Fibroblast of skin of scalp (primary cell): Measurements from ENCODE around the gene RAB2B. TPM values are rescaled to one million over a fixed set of nuclear protein-coding genes. Genes with fewer than 3 reads are reported as not detected.

Experiments
- DNase-seq: peaks from one replicate; pipeline ENCODE4 v3.0.0-alpha.2; 2013
- polyA plus RNA-seq, 2 experiments: library from polyadenylated mRNA; unstranded; fragments of 120-200 nt; gene quantifications; one replicate each; pipeline ENCODE4 v1.2.1, GENCODE V29; 2013; ENCODE audit not compliant: insufficient read length in 2 of 2

RAB2B gene
- polyA plus RNA-seq (2013, experiment 1 of 2; ENCODE audit: insufficient read length) = 22.6 TPM
- 20.0 TPM for polyA plus RNA-seq (2013, experiment 2 of 2; ENCODE audit: insufficient read length)

DNA sequence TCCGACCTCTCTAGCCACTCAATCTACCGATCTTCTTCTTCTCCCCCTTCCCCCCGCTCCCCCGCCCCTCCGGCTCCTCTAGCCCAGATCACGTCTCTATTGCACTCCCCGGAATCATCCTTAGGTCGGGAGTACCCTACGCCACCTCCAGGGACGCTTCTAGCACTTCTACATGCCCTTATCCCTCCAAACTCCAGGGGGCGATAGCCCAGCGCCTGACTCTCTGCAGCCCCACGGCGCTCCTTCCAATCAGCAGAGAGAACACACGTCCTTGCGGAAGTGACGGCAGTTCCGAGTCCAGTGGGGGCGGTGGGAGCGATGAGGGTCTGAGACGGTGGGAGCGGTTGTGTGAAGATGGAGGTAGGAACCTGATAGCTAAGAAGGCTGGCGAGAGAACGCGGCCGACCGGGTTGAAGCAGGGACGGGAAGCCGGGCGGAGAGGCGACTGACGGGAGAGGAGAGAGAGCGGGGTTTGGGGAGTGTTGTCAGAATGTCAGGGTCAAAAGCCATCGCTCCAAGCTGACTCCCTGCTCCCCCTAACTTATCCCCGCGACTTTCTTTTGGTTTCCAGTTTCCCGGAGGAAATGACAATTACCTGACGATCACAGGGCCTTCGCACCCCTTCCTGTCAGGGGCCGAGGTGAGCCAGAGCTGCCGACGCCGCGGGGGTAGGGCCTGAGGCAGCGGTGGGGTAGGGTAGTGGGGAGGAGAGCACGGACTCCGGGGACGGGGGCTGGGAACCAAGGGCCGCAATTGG lies at the start of gene RAB2B, which contains the start of gene TOX4:
Gene RAB2B, minus strand, starts transcription at position 35 of the 757 bp plus-strand sequence. CDS start 87 bp downstream, outside the sequence.
Gene TOX4, plus strand, starts transcription at position 271 of the 757 bp plus-strand sequence. Its CDS starts 84 bp downstream, at position 355.
- DNase-seq = peak; percentile 99

DNA sequence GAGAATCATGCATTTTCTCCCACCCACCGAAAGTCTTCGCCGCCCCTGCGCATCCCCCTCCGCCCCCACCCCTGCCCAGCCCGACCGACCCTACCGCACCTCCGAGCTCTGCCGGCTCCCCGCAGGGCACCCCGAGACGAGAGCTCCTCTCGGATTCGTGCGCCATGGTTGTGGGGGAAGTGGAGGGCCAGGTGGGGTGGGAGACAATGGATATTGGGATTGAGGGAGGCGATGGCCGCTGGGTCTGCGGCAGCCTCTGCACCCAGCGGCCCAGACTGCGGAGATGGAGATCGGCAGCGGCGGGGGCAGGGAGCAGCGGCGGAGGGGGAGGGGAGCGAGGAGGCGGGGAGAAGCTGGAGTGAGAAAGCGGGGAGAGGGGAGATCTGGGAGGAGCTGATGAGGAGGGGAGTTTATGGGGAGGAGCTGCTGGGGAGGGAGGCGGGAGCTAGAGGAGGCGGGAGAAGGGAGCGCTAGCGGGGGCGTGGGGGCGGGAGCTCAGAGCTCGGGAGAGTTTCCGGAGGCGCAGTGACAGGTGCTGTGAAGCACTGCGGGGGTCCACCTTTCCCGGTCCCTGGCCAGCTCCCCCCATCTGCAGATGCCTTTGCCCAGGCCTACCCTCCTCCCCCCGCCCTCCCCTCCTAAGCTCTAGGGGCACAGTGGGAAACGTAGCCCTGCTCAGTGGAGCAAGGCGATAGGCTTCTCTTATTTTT lies 49.4 kb upstream of the RAB2B start, which contains the start of gene SALL2:
Gene SALL2, minus strand, starts transcription at position 385 of the 710 bp plus-strand sequence. Its CDS starts 219 bp downstream, at position 166.
- peak; percentile 71 for DNase-seq

DNA sequence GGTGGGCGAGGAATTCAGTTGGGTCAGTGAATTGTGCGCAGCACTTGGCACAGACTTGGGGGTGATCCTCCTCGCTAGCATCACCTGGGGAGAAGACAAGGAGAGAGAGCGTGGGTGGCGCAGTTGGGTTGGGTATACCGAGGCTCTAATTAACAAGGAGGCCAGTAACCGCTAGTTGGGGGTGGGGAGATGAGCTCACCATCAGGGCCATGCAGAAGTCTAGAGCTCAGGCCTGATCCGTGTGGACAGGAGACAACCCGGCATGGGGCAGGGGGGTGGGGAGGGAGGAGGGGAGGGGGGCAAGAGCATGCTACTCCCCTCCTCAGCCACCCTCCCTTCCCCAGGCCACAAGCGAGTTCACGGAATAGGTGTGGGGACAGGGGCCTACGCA lies 48.8 kb upstream of the RAB2B start:
- DNase-seq = peak; percentile 12

DNA sequence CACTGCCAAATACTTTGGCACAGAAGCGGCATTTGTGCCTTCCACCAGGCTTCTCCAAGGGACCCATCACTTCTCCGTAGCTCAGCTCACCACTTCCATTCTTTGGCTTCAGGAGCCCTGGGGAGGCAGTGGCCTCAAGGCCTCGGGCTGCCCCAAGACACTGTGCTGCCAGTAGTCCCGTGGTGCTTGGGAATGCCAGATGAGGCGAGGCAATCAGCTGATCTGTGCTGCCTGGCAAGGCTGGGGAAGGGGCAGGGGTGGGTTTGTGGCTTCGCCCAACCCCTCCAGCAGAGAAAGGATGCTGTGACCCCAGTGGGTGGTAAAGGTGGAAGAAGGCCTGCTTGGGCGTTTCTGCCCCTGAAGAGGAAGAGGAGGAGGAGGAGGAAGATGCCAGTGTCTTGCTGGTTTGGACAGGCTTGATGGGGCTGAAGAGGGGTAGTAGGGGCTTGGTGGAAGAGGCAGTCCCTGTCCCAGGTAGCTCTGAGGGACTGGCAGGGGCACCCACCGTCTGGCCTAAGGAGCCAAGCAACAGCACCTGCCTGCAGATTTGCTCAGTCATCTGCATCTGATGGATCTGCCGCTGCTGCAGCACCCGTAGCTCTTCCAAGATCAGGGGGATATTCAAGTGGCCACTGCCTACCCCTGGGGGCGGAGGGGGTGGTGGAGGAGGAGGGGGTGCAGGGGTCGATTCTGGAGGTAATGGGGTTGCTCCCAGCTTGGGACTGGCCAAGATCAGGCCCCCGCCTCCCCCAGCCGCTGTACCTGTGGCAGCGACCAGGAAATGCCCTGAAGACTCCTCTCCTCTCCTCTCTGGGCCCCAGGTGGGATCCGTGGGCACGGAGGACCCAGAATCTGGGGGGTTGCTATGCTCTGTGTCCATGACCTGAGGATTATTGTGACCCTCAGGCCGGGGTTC lies 48.1 kb upstream of the RAB2B start:
- DNase-seq = no peak

DNA sequence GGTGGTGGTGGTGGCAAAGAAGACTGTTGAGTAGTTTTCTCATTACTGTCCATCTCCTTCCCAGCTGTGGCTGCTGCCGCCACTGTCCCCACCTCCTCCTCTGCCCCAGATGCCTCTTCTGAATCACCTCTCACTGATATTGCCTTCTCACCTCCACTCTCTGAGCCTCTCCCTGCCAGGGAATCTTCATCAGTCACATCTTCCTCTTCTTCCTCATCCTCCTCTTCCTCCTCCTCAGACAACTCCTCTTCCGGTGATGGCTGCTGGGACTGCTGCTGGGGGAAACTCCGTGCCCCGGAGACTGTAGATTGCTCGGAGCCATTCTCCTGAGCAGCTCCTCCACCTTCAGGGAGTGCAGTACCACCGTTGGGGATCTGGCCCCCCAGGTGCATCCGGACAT lies 46.4 kb upstream of the RAB2B start:
- DNase-seq = no peak

DNA sequence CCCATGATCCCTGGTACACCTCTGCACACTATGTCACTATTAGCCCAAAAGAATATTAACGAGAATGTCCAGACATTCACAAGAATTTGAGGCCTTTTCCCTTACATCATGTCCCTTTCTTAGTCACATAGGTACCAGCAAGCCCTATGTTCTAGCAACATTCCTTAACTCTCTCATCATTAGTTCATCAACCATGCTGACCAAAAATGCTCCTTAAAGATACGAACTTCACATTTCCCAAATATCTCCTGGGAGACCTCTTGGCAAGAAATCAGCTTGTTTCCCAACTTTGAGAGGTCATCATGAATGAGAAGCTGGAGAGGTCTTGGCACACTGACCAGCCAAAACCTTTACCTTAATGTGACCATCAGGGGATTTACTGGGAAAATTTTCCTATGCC lies 44.7 kb upstream of the RAB2B start:
- peak; percentile 63 for DNase-seq

DNA sequence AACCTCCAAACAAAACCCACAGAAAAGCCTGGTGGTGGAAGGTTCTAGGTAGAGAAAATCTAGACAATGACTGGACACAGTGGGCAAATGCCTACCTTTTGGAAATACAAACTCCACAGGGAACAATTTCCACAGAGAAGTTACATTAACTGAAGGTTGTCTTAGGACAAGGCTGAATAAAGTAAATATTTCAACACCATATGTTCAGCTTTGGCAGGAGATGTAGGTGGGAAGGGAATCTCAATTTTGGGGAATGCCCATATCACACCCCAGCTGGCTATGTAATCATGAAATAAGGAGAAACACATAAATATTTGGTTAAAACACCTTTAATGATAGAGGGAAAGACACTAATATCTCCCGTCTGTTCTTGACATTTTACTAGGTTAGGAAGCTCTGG lies 44.0 kb upstream of the RAB2B start:
- DNase-seq = no peak

DNA sequence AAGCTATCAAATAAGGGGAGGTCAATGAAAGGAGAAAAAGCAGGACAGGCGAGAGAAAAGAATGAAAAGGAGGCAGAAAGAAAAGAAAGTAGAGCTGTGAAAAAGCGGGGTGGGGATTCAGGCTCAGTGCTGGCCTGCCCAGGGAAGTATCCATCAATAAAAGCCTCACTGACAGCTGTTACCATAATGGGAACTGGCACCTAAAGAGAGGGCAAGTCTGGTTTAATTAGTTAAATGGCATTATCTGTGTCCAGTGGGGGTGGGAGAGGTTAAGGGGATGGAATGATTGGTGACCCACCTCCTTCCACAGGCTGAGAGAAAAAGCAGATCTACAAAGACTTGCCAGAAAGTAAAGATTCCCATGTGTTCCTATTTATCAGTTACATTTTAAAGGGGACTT lies 42.0 kb upstream of the RAB2B start:
- no peak for DNase-seq

DNA sequence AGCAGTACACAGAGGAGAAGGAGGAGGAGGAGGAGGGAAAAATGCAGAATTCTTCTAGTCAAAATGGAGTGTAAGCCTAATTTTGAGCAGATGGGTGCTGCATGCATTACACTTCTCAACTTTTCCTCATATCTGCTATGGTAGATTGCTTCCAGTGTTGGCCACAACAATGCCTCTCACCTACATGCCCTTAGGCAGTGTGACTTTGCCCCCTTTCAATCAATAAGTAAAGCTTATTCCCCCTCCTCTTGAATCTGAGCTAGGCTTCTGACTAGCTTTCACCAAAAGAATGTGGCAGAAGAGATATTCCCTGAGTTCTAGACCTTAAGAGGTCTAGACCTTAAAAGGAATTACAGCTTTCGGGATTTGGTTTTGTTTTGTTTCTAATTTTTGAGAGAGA lies 37.6 kb upstream of the RAB2B start:
- no peak for DNase-seq

DNA sequence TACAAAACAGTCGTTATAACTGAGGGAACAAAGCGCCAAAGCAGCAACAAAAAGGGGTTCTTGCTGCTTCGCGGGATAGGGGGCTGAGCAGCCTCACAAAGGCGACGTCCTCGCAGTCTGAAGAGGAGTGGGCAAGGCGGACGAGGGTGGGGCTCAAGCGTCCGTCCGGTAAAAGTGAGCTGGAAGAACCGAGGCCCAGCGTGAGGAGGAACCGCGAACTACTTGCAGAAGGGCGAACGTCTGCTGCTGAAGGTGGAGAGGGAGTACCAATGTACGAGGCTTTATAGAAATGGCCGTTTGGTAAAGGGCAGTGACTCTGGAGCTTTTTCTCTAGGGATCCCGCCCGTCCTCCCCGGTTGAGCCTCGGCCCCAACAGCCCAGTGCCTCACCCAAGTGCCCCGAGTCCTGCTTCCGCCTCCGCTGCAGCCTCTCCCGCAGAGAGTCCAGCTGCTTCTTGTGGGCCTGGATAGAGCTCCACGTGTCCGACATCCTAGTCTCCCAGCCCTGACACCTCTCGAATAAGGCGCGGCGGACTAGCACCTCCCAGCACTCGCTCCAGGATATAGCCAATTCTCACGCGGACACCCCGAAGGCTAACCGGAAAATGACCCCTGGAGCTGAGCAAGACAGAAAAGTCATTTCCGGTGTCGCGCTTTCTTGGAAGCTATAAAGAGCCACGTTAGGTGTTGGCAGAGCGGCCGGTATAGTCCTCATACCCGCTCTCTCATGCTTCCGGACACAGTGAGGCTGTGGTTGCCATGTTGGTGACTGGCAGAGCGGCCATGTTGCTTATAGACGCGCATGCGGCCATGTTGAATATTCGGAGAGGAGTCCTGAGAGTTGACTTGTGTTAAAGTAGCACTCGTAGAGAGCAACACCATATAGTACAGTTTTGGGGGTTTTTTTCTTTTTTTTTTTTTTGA lies 34.2 kb upstream of the RAB2B start, which contains the start of gene METTL3:
Gene METTL3, minus strand, starts transcription at position 606 of the 923 bp plus-strand sequence. Its CDS starts 117 bp downstream, at position 489.
- DNase-seq = peak; percentile 99

DNA sequence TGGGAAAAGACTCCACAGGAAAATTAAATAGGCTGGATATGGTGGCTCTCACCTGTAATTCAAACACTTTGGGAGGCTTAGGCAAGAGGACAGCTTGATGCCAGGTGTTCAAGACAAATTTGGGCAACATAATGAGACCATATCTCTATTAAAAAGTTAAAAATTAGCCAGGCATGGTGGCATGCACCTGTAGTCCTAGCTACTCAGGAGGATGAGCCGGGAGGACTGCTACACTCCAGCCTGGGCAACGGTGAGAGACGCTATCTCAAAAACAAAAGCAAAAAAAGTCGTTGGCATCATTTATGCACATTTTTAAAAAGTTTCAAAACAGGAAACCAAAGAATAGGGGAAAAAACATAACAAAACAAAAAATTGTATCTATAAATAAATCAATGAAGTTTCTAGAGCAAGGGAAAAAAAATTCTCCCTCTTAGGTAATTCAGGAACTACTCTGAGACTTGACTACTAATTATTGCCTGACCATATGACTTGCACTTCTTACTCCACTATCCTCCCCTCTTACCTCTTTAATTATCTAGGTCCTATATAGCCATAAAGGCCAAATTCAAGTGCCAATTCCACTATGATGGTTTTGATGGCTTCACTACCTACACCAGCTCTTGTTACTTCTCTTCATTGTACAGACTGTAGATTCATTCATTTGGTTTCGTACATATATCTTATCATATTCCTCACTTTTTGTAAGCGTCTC lies 32.8 kb upstream of the RAB2B start:
- no peak for DNase-seq

DNA sequence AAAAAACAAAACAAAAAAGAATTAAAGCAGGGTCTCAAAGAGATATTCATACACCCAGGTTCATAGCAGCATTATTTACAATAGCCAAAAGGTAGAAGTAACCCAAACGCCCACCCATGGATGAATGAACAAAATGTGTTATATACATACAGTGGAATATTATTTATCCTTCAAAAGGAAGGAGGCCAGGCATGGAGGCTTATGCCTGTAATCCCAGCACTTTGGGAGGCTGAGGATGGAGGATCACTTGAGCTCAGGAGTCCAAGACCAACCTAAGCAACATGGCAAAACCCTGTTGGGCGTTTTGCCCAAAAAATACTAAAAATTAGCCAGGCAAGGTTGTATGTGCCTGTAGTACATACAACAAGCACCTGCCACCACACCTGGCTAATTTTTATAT lies 29.8 kb upstream of the RAB2B start:
- no peak for DNase-seq

DNA sequence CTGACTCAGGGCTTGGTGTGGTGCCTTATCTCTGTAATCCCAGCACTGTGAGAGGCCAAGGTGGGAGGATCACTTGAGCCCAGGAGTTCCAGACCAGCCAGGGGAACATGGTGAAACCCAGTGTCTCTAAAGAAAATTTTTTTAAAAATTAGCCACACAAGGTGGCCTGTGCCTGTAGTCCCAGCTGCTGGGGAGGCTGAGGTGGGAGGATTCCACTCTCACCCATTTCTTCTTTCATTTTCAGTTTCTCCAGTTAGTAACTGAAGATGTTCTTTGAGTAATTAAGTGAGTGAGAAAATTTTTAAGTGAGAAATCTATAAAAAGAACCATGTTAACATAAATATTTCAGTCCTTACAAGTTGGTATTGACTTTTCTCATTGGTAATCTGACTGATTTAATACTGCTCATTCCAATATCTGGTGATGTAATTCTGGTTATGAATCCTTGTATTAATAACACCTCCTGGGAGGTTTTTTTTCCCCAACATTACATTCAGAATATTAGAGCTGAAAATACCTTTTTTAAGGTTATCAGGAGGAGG lies 28.3 kb upstream of the RAB2B start:
- no peak for DNase-seq

DNA sequence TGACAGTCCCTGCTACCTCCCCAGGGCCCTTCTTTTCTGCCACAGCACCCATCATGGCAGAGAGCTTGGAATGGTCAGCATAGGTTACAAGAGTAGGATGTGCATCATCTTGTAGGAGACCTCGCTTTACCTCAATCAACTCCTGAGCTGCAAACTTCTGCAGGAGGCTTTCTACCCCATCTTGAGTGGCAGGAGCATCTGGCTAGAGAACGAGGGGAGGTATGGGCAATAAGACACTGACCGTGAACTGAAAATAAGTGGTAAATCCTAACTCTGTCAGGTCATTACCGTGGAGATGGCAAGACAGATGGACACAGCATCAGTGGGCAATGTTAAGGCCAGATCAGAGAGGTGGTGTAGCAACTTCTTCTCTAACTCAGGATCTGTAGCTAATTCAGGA lies 26.6 kb upstream of the RAB2B start:
- no peak for DNase-seq

DNA sequence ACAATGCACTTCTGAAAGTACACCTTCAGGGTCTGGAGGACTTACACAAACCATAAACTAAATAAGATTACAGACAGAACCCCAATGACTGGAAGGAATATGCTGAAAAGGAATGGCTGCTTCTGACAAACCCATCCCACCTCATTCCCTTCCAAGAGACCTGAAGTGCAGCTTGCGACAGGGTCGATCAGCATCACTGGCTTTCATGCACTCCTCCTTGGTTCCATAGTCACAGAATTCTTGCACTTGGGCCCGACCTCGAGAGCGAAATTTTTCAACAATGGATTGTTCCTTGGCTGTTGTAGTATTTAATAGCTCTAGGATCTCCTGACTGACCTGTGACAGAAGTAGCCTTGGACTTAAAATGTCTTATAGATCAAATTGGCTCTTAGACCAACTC lies 24.8 kb upstream of the RAB2B start:
- DNase-seq = no peak

DNA sequence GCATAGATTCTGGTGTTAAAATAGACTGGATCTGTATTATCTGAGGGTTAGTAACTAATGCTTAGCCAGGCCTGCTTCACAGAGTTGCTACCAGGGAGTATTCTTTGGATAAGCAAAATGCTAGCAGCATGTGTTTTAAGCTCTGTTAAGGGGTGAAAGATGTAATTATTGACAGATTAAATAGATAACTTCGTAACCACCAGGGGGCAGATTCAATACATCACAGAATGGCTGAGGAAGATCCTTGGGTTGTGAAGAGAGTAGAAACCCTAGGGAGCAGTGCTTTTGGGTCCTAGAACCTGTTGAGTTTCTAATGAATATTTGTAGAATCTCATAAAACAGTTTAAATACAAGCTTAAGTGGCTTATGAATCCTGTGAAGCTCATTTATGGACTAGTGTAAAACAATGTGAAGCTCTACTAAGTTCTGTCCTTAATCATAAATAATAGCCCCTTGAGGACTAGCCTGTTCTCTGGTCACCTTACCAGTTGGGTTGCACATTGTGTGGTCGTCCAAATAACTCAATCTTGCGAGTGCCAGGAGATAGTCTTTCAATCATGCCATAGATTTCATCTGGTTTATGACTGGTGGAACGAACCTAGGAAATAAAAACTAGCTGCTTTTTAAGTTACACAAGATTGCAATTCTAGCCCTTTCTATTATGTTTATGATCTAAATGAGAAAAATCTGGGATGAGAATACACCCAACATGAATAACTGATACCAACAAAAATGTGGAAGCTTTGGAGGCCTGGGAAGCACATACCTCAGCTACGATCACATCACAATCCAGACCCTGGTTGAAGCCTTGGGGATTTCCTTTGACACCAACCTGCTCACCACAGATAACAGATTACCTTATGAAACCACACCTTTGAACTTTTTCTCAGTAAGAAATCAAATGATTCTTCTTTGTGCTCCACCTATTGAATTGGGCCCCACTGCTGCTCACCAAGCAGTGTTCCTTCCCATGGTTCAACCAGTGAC lies 22.1 kb upstream of the RAB2B start:
- peak; percentile 53 for DNase-seq

DNA sequence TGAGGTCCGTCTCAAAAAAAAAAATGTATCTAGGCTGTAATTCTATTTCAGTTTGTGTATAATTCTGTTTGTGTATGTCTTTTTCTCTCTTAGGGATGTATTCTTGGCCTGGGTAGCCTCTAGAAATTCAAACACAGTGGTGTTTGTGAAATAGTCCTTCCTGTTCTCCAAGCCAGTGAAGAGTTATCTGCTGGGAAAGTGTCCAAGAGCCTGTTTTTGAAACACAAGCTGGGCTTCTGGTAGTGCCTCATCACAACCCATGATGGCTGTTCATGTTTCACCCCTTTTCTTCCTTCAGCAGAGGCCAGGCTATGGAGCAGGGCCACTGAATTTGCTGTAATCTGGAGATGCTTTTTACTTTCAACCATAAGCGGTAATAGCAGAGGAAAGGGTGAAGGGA lies 19.7 kb upstream of the RAB2B start:
- DNase-seq = no peak

DNA sequence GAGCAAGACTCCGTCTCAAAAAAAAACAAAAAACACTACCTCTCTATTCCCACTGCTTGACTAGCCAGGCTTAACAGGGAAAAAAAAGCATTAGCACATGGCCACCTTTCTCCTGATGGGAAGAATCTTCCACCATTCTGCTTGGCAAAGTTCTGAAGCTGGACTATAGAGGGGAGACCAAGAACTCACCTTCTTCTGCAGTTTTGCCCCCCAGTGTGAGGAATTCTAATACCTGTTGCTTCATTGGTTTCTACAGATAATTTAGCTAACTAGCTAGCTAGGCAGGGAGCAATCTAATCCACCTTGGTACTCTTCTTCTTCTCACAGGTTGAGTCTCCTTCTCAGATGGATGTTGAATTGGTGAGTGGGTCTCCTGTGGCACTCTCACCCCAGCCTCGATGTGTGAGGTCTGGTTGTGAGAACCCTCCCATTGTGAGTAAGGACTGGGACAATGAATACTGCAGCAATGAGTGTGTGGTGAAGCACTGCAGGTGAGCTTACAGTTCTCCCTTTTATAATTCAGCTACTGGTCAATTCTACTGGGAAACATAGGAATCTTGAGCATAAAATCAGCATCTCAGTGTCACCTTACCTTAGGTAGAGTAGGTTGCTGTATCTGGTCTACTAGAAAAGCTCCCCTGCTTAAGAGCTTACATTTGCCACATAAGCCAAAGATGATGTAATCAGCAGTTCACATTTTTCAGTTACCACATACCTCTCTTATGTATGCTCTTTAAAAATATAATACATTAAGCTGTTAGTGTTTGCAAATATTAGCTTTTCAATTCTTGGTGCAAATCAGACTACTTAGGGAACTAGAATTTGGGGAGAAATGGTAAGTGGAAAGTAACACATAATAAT lies 18.4 kb upstream of the RAB2B start:
- DNase-seq = peak; percentile 45
